HCT116 (cell line): ENCODE data around the gene SELPLG. TPM values are rescaled to one million over a fixed set of nuclear protein-coding genes. Genes with fewer than 3 reads are reported as not detected.

Source experiments
- ATAC-seq: fragments of 200-7000 bp; cut with Tn5 transposase; 2 replicates; pipeline ENCODE4 v1.9.1; 2020; ENCODE audit warnings: mild to moderate bottlenecking, moderate library complexity
- BruUV-seq: library from RNA; stranded (reverse); fragments of 400-500 nt; replicated peaks from 2 replicates; lab custom pipeline; 2021; lab: Mats Ljungman, UMichigan
- CTCF ChIA-PET: fragments of 300-600 bp; sonication (Branson Sonifier 250); formaldehyde crosslinking; loops from one replicate; lab custom pipeline; 2021; ENCODE audit warnings: antibody characterized with exemption; lab: Charles Lee
- POLR2A ChIA-PET: fragments of 300-600, 350-600 bp; sonication (Branson Sonifier 250); formaldehyde crosslinking; loops from one replicate; lab custom pipeline; 2021; ENCODE audit warnings: antibody characterized with exemption; lab: Charles Lee
- RAD21 ChIA-PET, 2 experiments: fragments of 300-600 bp; sonication (Branson Sonifier 250); formaldehyde crosslinking; loops; one replicate each; lab custom pipeline; 2023; ENCODE audit warnings: low total read pairs in 2 of 2; ENCODE audit not compliant: uncharacterized antibody in 2 of 2, unreplicated experiment in 2 of 2, low non-redundant PET in 1 of 2; lab: Charles Lee
- DNase-seq: peaks from one replicate; pipeline ENCODE4 v3.0.0-alpha.2; 2010; ENCODE audit warnings: low read depth, low spot score
- H2AFZ ChIP-seq: fragments of 200-600 bp; shearing (Covaris generic), sonication (generic); 2 replicates; pipeline ENCODE4 v1.6.1; 2017; ENCODE audit warnings: low read depth, mixed run types, mixed read lengths, antibody characterized with exemption, low read length; ENCODE audit not compliant: poor library complexity, severe bottlenecking
- H3K27ac ChIP-seq: 2 replicates; pipeline ENCODE4 v1.5.1; 2012; ENCODE audit warnings: low read depth, low read length
- H3K27me3 ChIP-seq: fragments of 200-600 bp; sonication (generic); 2 replicates; pipeline ENCODE4 v1.6.1; 2016; ENCODE audit warnings: mixed run types, low read length, mixed read lengths; ENCODE audit not compliant: insufficient read depth
- H3K36me3 ChIP-seq, 2 experiments: fragments of 200-500 bp in 1 of 2; fragments of 200-600 bp in 1 of 2; sonication (Bioruptor generic) in 1 of 2; sonication (generic) in 1 of 2; 2 replicates each; pipeline versions ENCODE4 v1.5.1 to v1.6.1; 2014 to 2016; ENCODE audit warnings: low read length in 2 of 2, inconsistent platforms in 1 of 2, mixed read lengths in 1 of 2, mixed run types in 1 of 2; ENCODE audit not compliant: insufficient read depth in 2 of 2, control insufficient read depth in 1 of 2
- H3K4me1 ChIP-seq, 2 experiments: fragments of 200-600 bp in 1 of 2; sonication (generic) in 1 of 2; 2 replicates each; pipeline versions ENCODE4 v1.5.1 to v1.6.1; 2012 to 2017; ENCODE audit warnings: low read length in 2 of 2, inconsistent platforms in 1 of 2, mild to moderate bottlenecking in 1 of 2, mixed read lengths in 1 of 2, mixed run types in 1 of 2, moderate library complexity in 1 of 2; ENCODE audit not compliant: insufficient read depth in 2 of 2, control insufficient read depth in 1 of 2
- H3K4me2 ChIP-seq: fragments of 200-600 bp; sonication (generic); 2 replicates; pipeline ENCODE4 v1.6.1; 2017; ENCODE audit warnings: mixed run types, low read length, mixed read lengths
- H3K4me3 ChIP-seq, 2 experiments: fragments of 200-600 bp in 1 of 2; sonication (generic) in 1 of 2; replicated peaks in 1 of 2; 2 replicates each; pipeline ENCODE4 v1.5.1; 2011 to 2016; ENCODE audit warnings: low read length in 2 of 2, control low read depth in 1 of 2, low read depth in 1 of 2, mild to moderate bottlenecking in 1 of 2, mixed read lengths in 1 of 2, mixed run types in 1 of 2
- H3K79me2 ChIP-seq: fragments of 200-600 bp; sonication (generic); 2 replicates; pipeline ENCODE4 v1.6.1; 2017; ENCODE audit warnings: mild to moderate bottlenecking, mixed run types, low read length, moderate library complexity, mixed read lengths; ENCODE audit not compliant: insufficient read depth
- H3K9ac ChIP-seq: fragments of 200-600 bp; sonication (generic); 2 replicates; pipeline ENCODE4 v1.6.1; 2016; ENCODE audit warnings: low read length, mixed read lengths
- H3K9me2 ChIP-seq: fragments of 200-600 bp; sonication (generic), shearing (Covaris generic); 2 replicates; pipeline ENCODE4 v1.6.1; 2017; ENCODE audit warnings: mixed run types, mild to moderate bottlenecking, moderate library complexity; ENCODE audit not compliant: insufficient read depth
- H3K9me3 ChIP-seq, 2 experiments: fragments of 200-500 bp in 1 of 2; fragments of 200-600 bp in 1 of 2; sonication (Bioruptor generic) in 1 of 2; sonication (generic) in 1 of 2; 2 replicates each; pipeline ENCODE4 v1.6.1; 2014 to 2017; ENCODE audit warnings: low read length in 2 of 2, mixed read lengths in 2 of 2, inconsistent platforms in 1 of 2, low read depth in 1 of 2, mild to moderate bottlenecking in 1 of 2, mixed run types in 1 of 2, moderate library complexity in 1 of 2; ENCODE audit not compliant: control insufficient read depth in 1 of 2, insufficient read depth in 1 of 2
- H4K20me1 ChIP-seq: fragments of 200-600 bp; sonication (generic), shearing (Covaris generic); 2 replicates; pipeline ENCODE4 v1.6.1; 2017; ENCODE audit warnings: mixed run types, mild to moderate bottlenecking, moderate library complexity; ENCODE audit not compliant: insufficient read depth
- CBX3 ChIP-seq: IDR thresholded peaks from 2 replicates; pipeline ENCODE4 v1.6.1; 2012; ENCODE audit warnings: low read depth
- CTCF ChIP-seq, 3 experiments: fragments of 200-600 bp in 1 of 3; sonication (generic) in 1 of 3; IDR thresholded peaks in 2 of 3; conservative IDR thresholded peaks in 1 of 3; 2 replicates each; pipeline ENCODE4 v1.5.1; 2012 to 2017; ENCODE audit warnings: low read depth in 2 of 3, low read length in 2 of 3, antibody characterized with exemption in 1 of 3, borderline replicate concordance in 1 of 3, control low read depth in 1 of 3, mild to moderate bottlenecking in 1 of 3, mixed read lengths in 1 of 3, mixed run types in 1 of 3, moderate library complexity in 1 of 3; ENCODE audit not compliant: insufficient read depth in 1 of 3
- EGR1 ChIP-seq: IDR thresholded peaks from 2 replicates; pipeline ENCODE4 v1.6.1; 2012; ENCODE audit warnings: low read depth
- EZH2phosphoT487 ChIP-seq: fragments of 200-600 bp; IDR thresholded peaks from 2 replicates; pipeline ENCODE4 v1.6.1; 2018; ENCODE audit warnings: antibody characterized with exemption, borderline replicate concordance
- FOSL1 ChIP-seq: IDR thresholded peaks from 2 replicates; pipeline ENCODE4 v1.6.1; 2012; ENCODE audit warnings: low read depth
- JUND ChIP-seq: IDR thresholded peaks from 2 replicates; pipeline ENCODE4 v1.6.1; 2012
- MAX ChIP-seq: IDR thresholded peaks from 2 replicates; pipeline ENCODE4 v1.6.1; 2012
- RAD21 ChIP-seq: IDR thresholded peaks from 2 replicates; pipeline ENCODE4 v1.6.1; 2012; ENCODE audit warnings: low read depth, mild to moderate bottlenecking
- REST ChIP-seq: IDR thresholded peaks from 2 replicates; pipeline ENCODE4 v1.6.1; 2012; ENCODE audit warnings: low read depth
- SP1 ChIP-seq: IDR thresholded peaks from 2 replicates; pipeline ENCODE4 v1.6.1; 2012; ENCODE audit warnings: low read depth
- SRF ChIP-seq: IDR thresholded peaks from 2 replicates; pipeline ENCODE4 v1.6.1; 2012; ENCODE audit warnings: low read depth
- intact Hi-C: fragments of 100-400 bp; cut with micrococcal nuclease; formaldehyde crosslinking; loops from 2 replicates; pipeline ENCODE4 v1.10.0; 2022
- total RNA-seq: library from RNA; stranded (reverse); gene quantifications from one replicate; pipeline ENCODE4 v1.2.1, GENCODE V29; 2021; ENCODE audit not compliant: unreplicated experiment

SELPLG gene
- total RNA-seq, 1 experiment from 2014 or later = 1.2 TPM

DNA sequence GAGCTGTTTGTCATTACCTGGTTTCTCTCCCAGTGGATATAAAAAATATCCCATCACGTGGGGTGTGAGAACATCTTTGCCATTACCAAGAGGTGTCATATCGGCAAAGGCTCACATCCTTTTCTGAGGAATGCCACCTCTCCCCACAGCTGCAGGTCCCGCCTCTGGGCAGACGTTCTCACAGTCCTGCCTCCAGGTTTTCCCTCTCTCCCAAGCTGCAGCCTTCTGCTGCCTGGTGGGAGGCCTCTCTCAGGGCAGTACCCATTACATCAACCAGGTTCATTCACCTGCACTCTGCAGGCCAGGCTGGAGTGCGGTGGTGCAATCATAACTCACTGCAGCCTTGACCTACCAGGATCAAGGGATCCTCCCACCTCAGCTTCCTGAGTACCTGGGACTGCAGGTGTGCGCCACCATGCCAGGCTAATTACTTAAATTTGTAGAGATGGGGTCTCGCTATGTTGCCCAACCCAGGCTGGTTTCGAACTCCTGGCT, 20.9 kb downstream of the SELPLG start (continued):
- TF ChIP-seq MAX (no peak), EZH2phosphoT487 (no peak)

DNA sequence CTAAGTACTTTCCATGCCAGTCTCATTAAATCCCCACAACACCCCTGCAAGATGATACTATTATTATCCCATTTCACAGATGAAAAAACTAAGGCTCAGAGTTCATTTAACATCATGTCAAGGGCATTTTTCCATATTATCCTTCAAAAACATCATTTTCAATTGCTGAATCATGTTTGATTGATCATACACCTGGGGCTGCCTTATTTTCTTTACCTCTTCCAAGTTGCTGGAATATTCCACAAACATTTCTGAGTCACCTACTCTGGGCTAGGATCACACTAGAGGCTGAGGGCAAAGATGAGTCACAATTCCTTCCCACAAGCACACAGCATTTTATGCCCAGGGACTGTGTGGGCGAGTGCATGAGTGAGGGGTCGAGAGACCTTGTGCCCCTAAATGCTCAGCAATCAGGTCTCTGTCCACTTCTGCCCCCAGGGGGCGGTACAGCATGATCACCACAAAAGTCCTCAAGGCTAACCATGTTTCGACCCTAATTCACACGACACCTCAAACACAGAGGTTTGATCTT, 21.7 kb downstream of the SELPLG start:
- no peaks in the 10 kb centered on the region for H3K36me3 ChIP-seq
- H3K4me2 ChIP-seq = peak overlapping the region; percentile 69
- RAD21 ChIA-PET = no interaction called here
- no peak overlapping the region for H3K27ac ChIP-seq
- no TSS peak for BruUV-seq
- ATAC-seq = peak; percentile 69
- peak overlapping the region in 1 of 2 experiments; percentile 16; a peak in 1 of 4 replicates for H3K4me3 ChIP-seq
- H4K20me1 ChIP-seq = no peaks in the 10 kb centered on the region
- H3K9me2 ChIP-seq = no peaks in the 10 kb centered on the region
- CTCF ChIA-PET = no interaction called here
- H3K27me3 ChIP-seq = no peaks in the 10 kb centered on the region
- intact Hi-C loops = loop anchor here (10.0 kb wide), 2 partner anchors 277 to 697 kb away; partner anchors contain the start of gene CMKLR1
- H2AFZ ChIP-seq = peak overlapping the region; percentile 89
- DNase-seq = peak; percentile 72
- H3K9ac ChIP-seq = no peak overlapping the region
- no peaks in the 10 kb centered on the region for H3K79me2 ChIP-seq
- peaks cover 15 to 22% of the 10 kb centered on the region in 2 experiments for H3K4me1 ChIP-seq
- H3K9me3 ChIP-seq = peaks cover 0 to 6% of the 10 kb centered on the region in 2 experiments; a peak in 1 of 4 replicates
- POLR2A ChIA-PET = no interaction called here
- TF ChIP-seq JUND (peak; percentile 87), FOSL1 (peak; percentile 83), CTCF (IDR thresholded peaks at IDR 0.05 in 2 of 3, conservative IDR thresholded peaks at IDR 0.05 in 1 of 3; ENCODE audit: borderline replicate concordance in 1 of 3, insufficient read depth in 1 of 3, low read depth in 2 of 3, low read length in 2 of 3) (peak; percentile 14 to 70 (median 62); a peak in 5 of 6 replicates), SRF (no peak), REST (no peak), MAX (0 out of 2 replicates have a peak, but pooled peaks have one; percentile 16), CBX3 (no peak; the same call in 1 of the 2 replicates), EGR1 (peak; percentile 89), RAD21 (peak; percentile 46), SP1 (peak; percentile 79)
